ENCODE results near the gene SFXN5.

The SFXN5 gene

GRCh38 chr2:72953528-72953927, 118.0 kb downstream of the SFXN5 start:
- DNase-seq = no peak

DNA sequence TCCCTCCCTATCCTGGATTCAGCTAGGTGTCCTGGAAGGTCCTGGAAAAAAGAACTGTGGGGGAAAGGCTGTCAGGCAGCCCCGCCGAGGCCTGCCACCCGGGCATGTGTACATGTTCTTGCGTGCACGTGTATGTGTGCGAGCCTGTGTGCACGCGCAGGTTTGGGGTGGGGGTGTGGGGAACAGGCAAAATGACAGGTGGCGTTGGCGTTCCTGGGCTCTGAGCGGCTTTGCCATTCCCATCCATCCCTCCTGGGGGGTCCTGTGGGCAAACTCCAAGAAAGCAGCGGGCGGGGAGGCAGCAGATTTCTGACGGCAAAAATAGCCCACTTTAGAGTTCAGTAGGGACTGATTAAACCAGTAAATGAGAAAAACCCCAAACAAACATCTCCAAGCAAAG, 118.6 kb downstream of the SFXN5 start:
- no peak for DNase-seq

GRCh38 chr2:72952110-72952823, 119.2 kb downstream of the SFXN5 start:
- no peak for DNase-seq

DNA sequence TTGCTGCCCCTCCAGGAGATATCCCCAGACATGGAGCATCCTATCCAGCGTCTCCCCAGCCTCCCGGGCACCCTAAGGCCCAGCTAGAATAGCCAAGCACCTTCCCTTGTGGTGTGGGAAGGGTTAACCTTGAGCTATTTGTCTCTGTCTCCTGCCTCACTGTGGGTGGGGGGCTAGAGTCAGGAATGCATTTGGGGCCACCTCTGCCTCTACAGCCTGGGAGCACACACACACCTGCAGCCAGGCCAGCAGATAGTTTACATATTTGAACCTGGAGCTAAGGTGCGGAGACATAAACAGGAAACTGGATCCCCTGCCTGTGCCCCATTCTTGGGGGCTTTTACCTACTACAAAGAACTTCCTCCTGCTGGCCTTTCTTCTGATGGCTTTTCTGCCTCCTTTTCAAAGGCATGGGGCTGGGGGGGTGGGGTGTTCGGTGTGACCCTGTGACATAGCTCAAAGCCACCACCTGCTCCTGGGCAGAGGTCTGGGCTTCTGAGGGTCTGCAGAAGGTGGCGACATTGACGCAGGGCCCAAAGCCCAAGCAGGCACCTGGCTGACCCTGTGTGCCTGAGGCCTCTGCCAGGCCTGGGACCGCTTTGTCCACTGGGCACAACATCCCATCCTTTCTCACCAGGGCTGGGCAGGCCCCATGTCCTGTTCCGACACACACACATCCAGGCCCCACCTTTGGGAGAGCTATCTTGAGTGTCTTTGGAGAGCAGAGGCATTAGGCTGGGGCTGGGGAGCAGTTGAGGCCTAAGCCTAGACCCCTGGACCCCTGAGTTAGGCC, 120.0 kb downstream of the SFXN5 start:
- DNase-seq = no peak

- no peak for DNase-seq
Observed at GRCh38 chr2:72950558-72951255, 120.8 kb downstream of the SFXN5 start.

DNA sequence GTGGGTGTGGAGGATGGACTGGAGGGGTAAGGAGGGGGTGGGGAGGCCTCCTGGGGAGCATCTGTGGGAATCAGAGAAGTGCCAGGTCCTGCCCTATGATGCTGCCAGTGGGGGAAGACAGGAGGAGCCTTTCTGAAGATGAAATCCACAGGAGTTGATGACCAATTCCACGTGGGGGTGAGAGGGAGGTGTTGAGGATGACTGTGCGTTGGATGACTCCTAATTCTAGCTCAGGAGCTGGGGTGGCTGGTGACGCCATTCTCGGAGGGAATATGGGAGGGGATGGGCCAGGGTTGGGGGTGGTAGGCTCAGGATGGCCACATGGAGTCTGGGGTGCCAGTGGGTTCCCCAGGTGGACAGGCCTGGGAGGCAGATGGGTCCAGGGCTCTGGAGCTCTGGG, 121.9 kb downstream of the SFXN5 start:
- DNase-seq = no peak

DNA sequence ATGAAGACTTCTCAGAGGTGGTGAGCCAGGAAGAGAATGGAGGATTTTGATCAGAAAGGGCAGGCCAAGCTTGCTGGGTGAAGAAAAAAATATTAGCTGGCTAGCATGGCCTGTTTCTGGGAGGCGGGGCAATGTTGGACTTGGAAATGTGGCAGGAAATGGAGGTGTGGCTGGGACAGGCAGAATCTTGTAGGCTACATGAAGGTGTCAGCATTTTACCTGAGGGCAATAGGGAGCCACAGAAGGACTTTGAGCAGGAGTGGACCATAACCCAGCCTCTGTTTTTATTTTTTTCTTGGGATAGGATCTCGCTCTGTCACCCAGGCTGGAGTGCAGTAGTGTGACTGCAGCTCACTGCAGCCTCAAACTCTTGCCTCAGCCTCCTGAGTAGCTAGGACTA, 122.5 kb downstream of the SFXN5 start:
- DNase-seq = no peak

DNA sequence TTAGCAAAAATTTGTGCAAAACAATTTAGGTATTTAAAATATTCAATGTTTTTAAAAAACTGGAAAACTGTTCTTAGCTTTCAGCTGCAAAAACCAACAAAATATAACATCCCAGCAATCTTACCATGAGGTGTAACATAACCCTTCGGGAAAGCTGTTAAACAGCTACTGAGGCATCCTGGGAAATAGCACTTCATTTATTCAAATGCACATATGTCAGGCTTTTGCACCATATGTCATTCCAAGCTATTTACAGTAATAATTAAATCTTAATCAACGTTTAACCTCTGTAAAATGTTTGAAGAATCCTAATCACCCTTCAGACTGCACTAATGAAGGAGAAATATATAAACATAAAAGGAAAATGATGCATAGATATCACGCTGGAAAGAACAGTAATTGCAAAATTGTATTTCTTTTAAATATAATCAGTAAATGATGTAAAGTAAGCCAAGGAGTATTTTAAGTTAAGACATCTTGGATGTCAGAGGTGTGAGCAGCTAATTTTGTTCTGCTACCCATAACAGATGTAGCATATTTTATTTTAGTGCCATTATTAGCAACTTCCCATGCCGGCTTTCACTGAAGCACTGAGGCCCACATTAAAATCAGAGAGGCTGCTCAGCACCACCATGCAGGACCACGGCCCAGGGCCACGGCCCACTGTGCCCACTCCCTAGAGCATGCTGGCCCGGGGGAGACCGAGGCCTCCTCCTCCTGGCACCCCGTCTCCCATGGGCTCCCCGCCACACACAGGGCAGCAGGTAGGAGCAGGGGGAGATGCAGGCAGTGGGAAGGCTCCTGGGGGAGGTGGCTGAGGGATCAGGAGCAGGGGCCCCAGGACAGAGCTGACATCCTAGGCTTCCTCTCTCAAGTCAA, 123.3 kb downstream of the SFXN5 start:
- DNase-seq = no peak

- no peak for DNase-seq
Observed at GRCh38 chr2:72946466-72946865, 125.0 kb downstream of the SFXN5 start.

DNA sequence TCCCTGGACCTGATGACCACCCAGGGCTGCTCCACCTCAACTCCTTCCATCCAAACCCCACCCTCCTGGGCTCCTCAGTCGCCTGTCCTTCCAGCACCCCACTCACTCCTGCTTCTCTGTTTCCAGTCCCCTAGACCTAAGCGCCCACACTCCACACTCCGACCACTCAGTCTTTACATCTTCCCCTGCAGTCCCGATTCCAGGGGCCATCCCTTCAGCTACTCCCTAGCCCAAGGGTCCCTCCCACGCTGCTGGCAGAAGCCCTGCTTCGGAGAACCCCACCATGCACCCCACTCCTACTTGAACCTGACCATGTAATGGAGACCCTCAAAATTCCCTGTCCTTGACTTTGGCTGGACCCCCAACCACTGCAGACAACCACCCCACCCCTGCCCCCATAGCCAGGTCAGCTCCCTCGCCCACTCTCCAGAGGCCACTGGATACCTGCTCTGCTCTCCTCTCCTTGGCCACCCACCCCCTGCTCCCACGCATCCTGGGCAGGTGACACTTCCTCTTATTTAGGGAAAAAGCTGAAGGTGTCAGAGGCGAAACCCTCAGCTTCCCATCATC, 126.0 kb downstream of the SFXN5 start:
- no peak for DNase-seq

- no peak for DNase-seq
Observed at GRCh38 chr2:72944804-72945449, 126.6 kb downstream of the SFXN5 start.

- no peak for DNase-seq
Observed at GRCh38 chr2:72943540-72944395, 127.7 kb downstream of the SFXN5 start.

- no peak for DNase-seq
Observed at GRCh38 chr2:72942881-72943418, 128.6 kb downstream of the SFXN5 start.

DNA sequence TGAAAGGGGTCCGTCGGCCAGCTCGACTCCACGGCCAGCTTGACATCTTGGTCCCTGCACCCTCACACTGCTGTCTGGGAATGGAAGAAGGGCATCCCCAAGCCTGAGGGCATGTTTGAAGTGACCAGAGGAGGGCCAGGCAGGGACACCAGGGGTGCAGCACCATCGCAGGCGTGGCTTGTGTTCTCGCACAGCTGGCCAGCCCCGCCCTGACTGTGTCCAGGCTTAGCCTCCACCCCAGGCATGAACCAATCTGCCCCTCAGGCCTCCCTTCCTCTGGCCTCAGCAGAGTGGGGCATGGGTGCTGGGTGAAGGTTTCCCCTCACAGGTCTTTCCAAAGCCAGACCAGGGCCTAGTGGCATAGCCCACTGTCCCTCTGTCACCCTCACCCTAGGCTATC, 129.2 kb downstream of the SFXN5 start:
- DNase-seq = no peak

DNA sequence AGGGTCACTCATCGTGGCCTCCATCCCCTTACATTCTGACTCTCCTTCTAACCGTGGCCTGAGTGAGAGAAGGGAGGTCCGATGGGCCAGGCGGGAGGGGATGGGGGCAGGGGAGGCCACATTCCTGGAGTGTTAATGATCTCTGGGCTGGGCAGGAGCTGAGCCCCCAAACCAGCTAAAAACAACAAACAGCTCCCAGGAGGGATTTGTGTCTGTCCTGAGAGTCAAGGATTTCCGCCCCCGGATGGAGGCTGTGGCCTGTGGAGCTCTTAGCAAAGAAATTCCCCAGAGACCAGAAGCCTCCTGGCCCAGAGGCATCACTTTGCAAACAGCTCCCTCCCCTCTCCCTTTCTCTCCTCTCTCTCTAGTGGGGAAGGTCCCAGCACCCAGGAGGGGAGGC, 130.7 kb downstream of the SFXN5 start:
- no peak for DNase-seq

GRCh38 chr2:72940361-72940760, 131.2 kb downstream of the SFXN5 start:
- DNase-seq = no peak

GRCh38 chr2:72938455-72938854, 133.1 kb downstream of the SFXN5 start:
- DNase-seq = no peak

DNA sequence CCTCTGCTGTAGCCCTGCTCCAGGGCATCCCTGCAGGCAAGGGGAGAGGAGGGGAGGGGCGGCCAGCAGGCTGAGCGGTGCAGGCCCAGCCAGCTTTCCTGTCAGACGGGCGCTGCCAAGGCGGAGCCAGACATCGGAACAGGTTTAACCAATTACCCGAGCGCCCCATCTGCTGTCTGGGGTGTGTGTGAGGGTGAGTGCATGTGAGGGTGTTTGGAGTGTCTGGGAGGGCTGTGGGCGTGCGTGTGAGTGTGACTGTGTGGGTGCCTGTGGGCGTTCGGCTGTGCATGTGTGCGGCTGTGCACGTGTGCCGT, 134.2 kb downstream of the SFXN5 start:
- DNase-seq = no peak

DNA sequence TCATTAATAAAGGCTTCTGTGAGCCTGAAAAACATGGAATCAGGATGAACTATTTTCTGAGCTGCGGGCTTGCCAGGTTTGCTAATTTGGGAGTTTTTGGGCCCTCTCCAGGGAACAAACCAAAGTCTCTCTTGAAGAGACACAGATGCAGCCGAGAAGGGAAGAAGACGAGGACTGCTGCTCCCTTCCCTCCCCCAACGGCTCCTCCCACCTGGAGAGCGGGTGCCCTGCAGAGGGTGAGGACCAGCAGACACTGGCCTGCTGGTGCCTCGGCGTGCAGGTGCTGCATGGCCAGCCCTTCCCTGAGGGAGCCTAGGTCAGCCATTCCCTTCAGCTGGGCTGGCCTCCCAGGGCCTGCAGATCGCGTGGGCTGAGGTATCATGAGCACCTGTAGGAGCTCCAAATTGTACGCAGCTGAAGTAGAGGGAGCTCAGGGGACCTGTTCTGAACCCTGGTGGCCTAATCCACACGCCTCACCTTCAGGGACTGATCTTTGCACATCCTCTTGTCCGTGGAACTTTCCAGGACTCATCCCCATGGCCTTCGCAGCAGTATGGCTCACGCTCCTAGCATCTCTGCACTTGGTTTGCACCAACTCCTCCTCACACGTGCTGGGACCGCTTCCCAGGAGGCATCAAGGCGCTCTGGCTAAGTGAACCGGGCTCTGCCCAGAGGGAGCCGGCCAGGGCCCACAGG, 134.7 kb downstream of the SFXN5 start:
- DNase-seq = no peak

- DNase-seq = no peak
Observed at GRCh38 chr2:72935611-72935957, 135.9 kb downstream of the SFXN5 start.
